HG03196 (cell line): ENCODE data around the gene LHFPL5.

ENCODE experiments used
- ATAC-seq: cut with Tn5 transposase; IDR thresholded peaks from one replicate; pipeline ENCODE4 v1.9.1; 2021; ENCODE audit not compliant: unreplicated experiment

Gene LHFPL5

GRCh38 chr6:35804996-35805736, at the start of gene LHFPL5:
Gene LHFPL5 (plus strand): TSS chr6:35805352. CDS start chr6:35805671, 319 bp downstream.
- no peak for ATAC-seq

GRCh38 chr6:35757456-35758123, 47.6 kb upstream of the LHFPL5 start:
- ATAC-seq = no peak

- ATAC-seq = no peak
Observed at GRCh38 chr6:35759426-35759825, 45.7 kb upstream of the LHFPL5 start.

GRCh38 chr6:35765739-35766138, 39.4 kb upstream of the LHFPL5 start:
- ATAC-seq = no peak

- ATAC-seq = no peak
Observed at GRCh38 chr6:35769211-35769610, 35.9 kb upstream of the LHFPL5 start.

- ATAC-seq = no peak
Observed at GRCh38 chr6:35771343-35771627, 33.9 kb upstream of the LHFPL5 start.

- ATAC-seq = no peak
Observed at GRCh38 chr6:35774116-35774794, 30.9 kb upstream of the LHFPL5 start.

GRCh38 chr6:35775031-35775430, 30.1 kb upstream of the LHFPL5 start:
- ATAC-seq = no peak

- no peak for ATAC-seq
Observed at GRCh38 chr6:35776364-35777215, 28.6 kb upstream of the LHFPL5 start, which contains the start of gene CLPSL2. Gene CLPSL2 (plus strand): TSS chr6:35776598. CDS start chr6:35776619, 21 bp downstream.

- ATAC-seq = no peak
Observed at GRCh38 chr6:35777356-35778102, 27.6 kb upstream of the LHFPL5 start.

GRCh38 chr6:35778437-35778836, 26.7 kb upstream of the LHFPL5 start:
- ATAC-seq = no peak

- no peak for ATAC-seq
Observed at GRCh38 chr6:35780719-35781118, 24.4 kb upstream of the LHFPL5 start, which contains the start of gene CLPSL1. Gene CLPSL1 (plus strand): TSS chr6:35781019. CDS start chr6:35781111, 92 bp downstream.

- ATAC-seq = no peak
Observed at GRCh38 chr6:35781290-35781689, 23.9 kb upstream of the LHFPL5 start.

- no peak for ATAC-seq
Observed at GRCh38 chr6:35782424-35782823, 22.7 kb upstream of the LHFPL5 start.

- no peak for ATAC-seq
Observed at GRCh38 chr6:35784200-35784599, 21.0 kb upstream of the LHFPL5 start.

GRCh38 chr6:35786272-35786671, 18.9 kb upstream of the LHFPL5 start:
- no peak for ATAC-seq

- no peak for ATAC-seq
Observed at GRCh38 chr6:35786810-35787209, 18.3 kb upstream of the LHFPL5 start.

GRCh38 chr6:35787266-35788218, 17.6 kb upstream of the LHFPL5 start:
- no peak for ATAC-seq

- no peak for ATAC-seq
Observed at GRCh38 chr6:35788423-35788982, 16.6 kb upstream of the LHFPL5 start.
